Testis (tissue), 3 donors: ENCODE measurements around the gene CHPF. TPM values are rescaled to one million over a fixed set of nuclear protein-coding genes. Genes with fewer than 3 reads are reported as not detected.

Experiments used
- DNase-seq: peaks from one replicate; pipeline ENCODE4 v3.0.0-alpha.2; 2019
- H3K27ac ChIP-seq, 2 donors: fragments of 200-600 bp; sonication (generic); one replicate each; pipeline ENCODE4 v1.5.1; 2019
- H3K27me3 ChIP-seq: fragments of 200-600 bp; sonication (generic); one replicate; pipeline ENCODE4 v1.5.1; 2019
- H3K36me3 ChIP-seq: fragments of 200-600 bp; sonication (generic); one replicate; pipeline ENCODE4 v1.5.1; 2017; ENCODE audit warnings: low read depth; ENCODE audit errors: missing control alignments
- H3K4me1 ChIP-seq: fragments of 200-600 bp; sonication (generic); one replicate; pipeline ENCODE4 v1.5.1; 2019
- H3K4me3 ChIP-seq, 2 donors: fragments of 200-600 bp; sonication (generic); one replicate each; pipeline ENCODE4 v1.5.1; 2017 to 2019
- H3K9me3 ChIP-seq: fragments of 200-600 bp; sonication (generic); one replicate; pipeline ENCODE4 v1.5.1; 2017
- CTCF ChIP-seq, 3 experiments: fragments of 450-650 bp in 2 of 3; fragments of 200-600 bp in 1 of 3; sonication (generic) in 1 of 3; IDR thresholded peaks; one replicate each; pipeline ENCODE4 v1.5.1; 2016 to 2019; ENCODE audit warnings: antibody characterized with exemption in 3 of 3, mild to moderate bottlenecking in 2 of 3, moderate library complexity in 1 of 3
- POLR2A ChIP-seq: fragments of 450-650 bp; IDR thresholded peaks from one replicate; pipeline ENCODE4 v1.6.1; 2017; ENCODE audit warnings: antibody characterized with exemption, mild to moderate bottlenecking, moderate library complexity
- WGBS, 2 donors: methylation state at CpG; one replicate each; pipeline ENCODE4 v1.1.5; 2018; 5-methylcytosine and 5-hydroxymethylcytosine counted together
- intact Hi-C: fragments of 100-400 bp; cut with DNase I; formaldehyde crosslinking; loops from one replicate; pipeline ENCODE4 v1.15.1; 2023; ENCODE audit warnings: low total_unique reads
- polyA plus RNA-seq: library from polyadenylated mRNA; stranded (reverse); fragments of 350-450 nt; fragmentation: Illumina TruSeq; extraction: RNeasy Lipid Tissue Mini Kit (QIAGEN cat#74804); gene quantifications from one replicate; pipeline ENCODE4 v1.2.3, GENCODE V29; 2014; ENCODE audit warnings: low read depth, low replicate concordance; ENCODE audit not compliant: insufficient read depth
- total RNA-seq, 2 donors: library from RNA; depleted of rRNA; stranded (reverse); fragments of >200 nt; gene quantifications; one replicate each; pipeline ENCODE4 v1.2.3, GENCODE V29; 2016

CHPF gene
- total and polyA plus RNA-seq, 3 donors from 2014 or later, result 194 to 992 (median 796) TPM

GRCh38 chr2:219510512-219511135 lies 33.0 kb downstream of the CHPF start:
- intact Hi-C loops, result no loop called here
- H3K27me3 ChIP-seq, result no peaks in the 10 kb centered on the region

DNA sequence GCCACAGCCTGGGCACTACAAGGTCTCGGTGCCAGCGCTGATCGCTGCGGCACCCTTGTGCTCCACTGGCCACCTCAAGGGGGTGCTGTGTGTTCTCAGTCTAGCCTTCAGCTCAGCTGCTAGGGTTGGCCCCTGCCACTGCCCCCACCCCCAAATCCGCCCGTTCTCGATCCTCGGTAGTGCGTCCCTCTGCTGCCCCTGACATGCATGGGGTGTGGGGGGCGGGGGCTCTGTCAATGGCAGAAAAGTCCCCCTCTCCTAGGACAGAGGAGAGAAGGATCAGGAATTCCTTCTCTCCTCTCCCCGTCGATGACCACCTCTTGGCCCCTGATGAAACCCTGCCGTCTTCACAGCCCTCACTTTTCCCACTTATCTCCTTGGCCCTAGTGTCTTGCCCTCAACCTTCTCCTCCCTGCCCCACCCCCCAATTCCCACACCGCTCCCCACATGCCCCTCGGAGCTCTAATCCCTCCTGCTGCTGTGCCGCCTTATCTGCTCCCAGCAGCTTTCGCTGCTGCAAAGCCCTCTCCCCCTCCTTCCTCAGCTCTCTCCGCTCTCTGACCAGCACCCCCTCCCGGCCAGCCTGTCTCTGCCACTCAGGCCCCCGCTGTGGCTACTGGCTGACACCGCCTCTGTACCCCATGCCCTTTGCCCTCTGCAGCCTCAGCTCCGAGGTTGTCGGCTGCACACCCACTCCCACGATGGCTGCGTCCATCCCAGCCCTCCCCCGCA lies 33.7 kb downstream of the CHPF start:
- Histone ChIP-seq H3K9me3 (no peaks in the 10 kb centered on the region), H3K36me3 (no peaks in the 10 kb centered on the region), H3K4me3 (no peak overlapping the region), H3K27ac (no peak overlapping the region), H3K27me3 (no peaks in the 10 kb centered on the region), H3K4me1 (peaks cover 20% of the 10 kb centered on the region)
- peak; percentile 79 for DNase-seq
- 24 to 39% methylated on average over 26 of the region's 26 CpGs for WGBS, 2 donors
- peak in 2 of 3 experiments; percentile 50 to 62 for TF ChIP-seq CTCF (IDR thresholded peaks at IDR 0.05)
- no peak for TF ChIP-seq POLR2A
- intact Hi-C loops, result no loop called here

More at GRCh38 chr2:219510512-219511135, 33.0 kb downstream of the CHPF start:
- WGBS, 2 donors, result 59 to 71% methylated on average over 21 to 22 of the region's 22 CpGs
- Histone ChIP-seq H3K27ac (no peak overlapping the region), H3K36me3 (no peaks in the 10 kb centered on the region), H3K9me3 (no peaks in the 10 kb centered on the region), H3K4me1 (peaks cover 20% of the 10 kb centered on the region), H3K4me3 (no peak overlapping the region)
- DNase-seq, result no peak
- TF ChIP-seq POLR2A, result no peak
- TF ChIP-seq CTCF (IDR thresholded peaks at IDR 0.05), result no peak

DNA sequence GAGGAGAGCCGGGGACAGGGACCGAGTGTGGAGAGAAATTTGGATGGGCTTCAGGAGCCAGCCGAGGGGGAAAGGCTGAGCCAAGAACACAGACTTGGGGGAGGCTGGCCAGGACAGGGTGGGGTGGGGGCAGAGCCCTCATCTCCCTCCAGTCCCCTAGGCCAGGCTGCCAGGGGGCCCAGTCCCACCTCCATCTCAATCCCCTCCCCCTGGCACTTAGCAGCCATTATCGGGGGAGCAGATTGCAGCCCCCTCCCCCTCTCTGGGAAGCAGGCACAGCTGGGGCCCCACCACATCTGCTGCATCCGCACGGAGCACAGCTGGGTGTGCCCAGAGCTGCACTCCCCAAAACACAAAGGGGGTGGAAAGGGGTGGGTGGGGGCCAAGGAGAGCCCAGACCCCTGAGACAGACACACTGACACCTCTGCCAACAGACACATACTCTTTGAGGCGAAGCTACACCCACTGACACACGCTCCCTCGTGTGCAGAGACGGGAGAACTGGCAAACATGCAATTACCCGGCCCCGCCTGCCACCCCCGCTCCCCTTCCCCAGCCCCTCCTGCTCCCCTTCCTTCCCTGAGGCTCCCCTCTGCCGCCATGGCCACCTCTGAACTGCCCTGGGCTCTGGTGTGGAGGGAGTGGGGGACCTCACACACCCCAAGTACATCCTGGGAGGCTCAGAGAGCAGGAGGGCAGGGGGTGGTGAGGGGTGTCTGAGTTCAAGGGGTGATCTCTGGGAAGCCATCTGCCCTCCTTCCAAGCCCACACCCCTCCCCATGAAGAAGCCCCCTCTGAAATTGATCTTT lies 34.4 kb downstream of the CHPF start:
- TF ChIP-seq POLR2A, result no peak
- 21 to 46% methylated on average over 14 of the region's 14 CpGs for WGBS, 2 donors
- Histone ChIP-seq H3K27me3 (no peaks in the 10 kb centered on the region), H3K36me3 (no peaks in the 10 kb centered on the region), H3K27ac (no peak overlapping the region), H3K4me1 (peaks cover 20% of the 10 kb centered on the region), H3K9me3 (no peaks in the 10 kb centered on the region), H3K4me3 (no peak overlapping the region)
- intact Hi-C loops, result no loop called here
- no peak for DNase-seq

DNA sequence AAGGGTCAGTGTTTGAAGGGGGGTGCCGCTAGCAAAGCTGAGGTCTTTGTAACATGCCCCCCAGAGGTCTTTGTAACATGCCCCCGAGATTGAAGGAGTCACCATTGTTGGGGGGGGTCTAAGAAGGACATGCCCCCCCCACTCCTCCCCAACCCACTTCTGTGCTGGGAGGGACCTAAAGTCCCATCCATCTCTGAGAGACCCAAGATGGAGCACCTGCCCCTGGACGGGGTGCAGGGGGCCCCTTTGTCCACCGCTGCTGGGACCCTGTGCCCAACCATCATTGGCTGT lies 35.2 kb downstream of the CHPF start:
- DNase-seq, result no peak
- intact Hi-C loops, result no loop called here
- Histone ChIP-seq H3K27me3 (no peaks in the 10 kb centered on the region), H3K9me3 (no peaks in the 10 kb centered on the region), H3K4me3 (no peak overlapping the region), H3K36me3 (no peaks in the 10 kb centered on the region), H3K27ac (no peak overlapping the region), H3K4me1 (peaks cover 20% of the 10 kb centered on the region)
- TF ChIP-seq POLR2A (no peak), CTCF (IDR thresholded peaks at IDR 0.05) (no peak)
- 64 to 84% methylated on average over 3 to 4 of the region's 4 CpGs for WGBS, 2 donors
